Lower leg skin (tissue), 3 donors: ENCODE data around the gene INS.

Experiments
- CTCF ChIP-seq, 3 donors: fragments of 450-650 bp; IDR thresholded peaks; one replicate each; pipeline ENCODE4 v1.5.1; 2016; ENCODE audit warnings: antibody characterized with exemption in 3 of 3, mild to moderate bottlenecking in 3 of 3, moderate library complexity in 2 of 3
- POLR2A ChIP-seq, 2 donors: fragments of 450-650 bp; IDR thresholded peaks; one replicate each; pipeline ENCODE4 v1.6.1; 2016 to 2017; ENCODE audit warnings: antibody characterized with exemption in 2 of 2, mild to moderate bottlenecking in 1 of 2, moderate library complexity in 1 of 2

- TF ChIP-seq POLR2A (IDR thresholded peaks at IDR 0.05): no peak
- no peak for TF ChIP-seq CTCF (IDR thresholded peaks at IDR 0.05)
Observed at GRCh38 chr11:2149460-2149859, 11.5 kb downstream of the INS start.
